ENCODE data around the gene CYP8B1. TPM values are rescaled to one million over a fixed set of nuclear protein-coding genes. Genes with fewer than 3 reads are reported as not detected.
A peak's percentile ranks its signal among the peaks of the same experiment; 100 is the strongest.

CYP8B1 gene
- total RNA-seq, 1 donor from 2014 or later: not detected

DNA sequence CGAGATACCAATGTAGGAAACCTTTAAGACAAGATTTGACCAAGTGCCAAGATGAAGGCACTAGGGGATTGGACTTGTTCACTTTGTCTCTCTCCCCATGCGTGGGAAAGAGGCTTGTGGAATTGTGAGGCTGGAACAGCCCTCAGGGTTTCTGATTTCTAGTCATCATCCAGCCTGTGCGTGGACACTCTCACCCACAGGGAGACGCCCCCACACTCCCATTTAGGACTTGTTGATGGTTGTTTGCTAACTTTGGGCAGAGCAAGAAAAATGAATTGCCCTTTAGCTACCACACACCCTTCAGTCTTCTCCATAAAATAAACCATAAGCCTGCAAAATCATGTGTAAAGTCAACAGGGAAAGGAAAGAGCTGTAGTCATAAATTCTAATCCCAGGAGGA, 48.0 kb downstream of the CYP8B1 start:
- TF ChIP-seq, protein P1, sequence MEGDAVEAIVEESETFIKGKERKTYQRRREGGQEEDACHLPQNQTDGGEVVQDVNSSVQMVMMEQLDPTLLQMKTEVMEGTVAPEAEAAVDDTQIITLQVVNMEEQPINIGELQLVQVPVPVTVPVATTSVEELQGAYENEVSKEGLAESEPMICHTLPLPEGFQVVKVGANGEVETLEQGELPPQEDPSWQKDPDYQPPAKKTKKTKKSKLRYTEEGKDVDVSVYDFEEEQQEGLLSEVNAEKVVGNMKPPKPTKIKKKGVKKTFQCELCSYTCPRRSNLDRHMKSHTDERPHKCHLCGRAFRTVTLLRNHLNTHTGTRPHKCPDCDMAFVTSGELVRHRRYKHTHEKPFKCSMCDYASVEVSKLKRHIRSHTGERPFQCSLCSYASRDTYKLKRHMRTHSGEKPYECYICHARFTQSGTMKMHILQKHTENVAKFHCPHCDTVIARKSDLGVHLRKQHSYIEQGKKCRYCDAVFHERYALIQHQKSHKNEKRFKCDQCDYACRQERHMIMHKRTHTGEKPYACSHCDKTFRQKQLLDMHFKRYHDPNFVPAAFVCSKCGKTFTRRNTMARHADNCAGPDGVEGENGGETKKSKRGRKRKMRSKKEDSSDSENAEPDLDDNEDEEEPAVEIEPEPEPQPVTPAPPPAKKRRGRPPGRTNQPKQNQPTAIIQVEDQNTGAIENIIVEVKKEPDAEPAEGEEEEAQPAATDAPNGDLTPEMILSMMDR (IDR thresholded peaks at IDR 0.05; ENCODE audit: unreplicated experiment): no peak
- Mint-ChIP-seq H3K9me3 (no peaks in the 10 kb centered on the region), H3K4me1 (peaks cover 41% of the 10 kb centered on the region), H3K4me3 (no peak overlapping the region), H3K36me3 (no peaks in the 10 kb centered on the region), H3K27ac (no peak overlapping the region), H3K27me3 (ENCODE audit: low read depth) (no peaks in the 10 kb centered on the region)
- no peak for DNase-seq (ENCODE audit: low spot score in 2 of 2, unreplicated experiment in 2 of 2)

DNA sequence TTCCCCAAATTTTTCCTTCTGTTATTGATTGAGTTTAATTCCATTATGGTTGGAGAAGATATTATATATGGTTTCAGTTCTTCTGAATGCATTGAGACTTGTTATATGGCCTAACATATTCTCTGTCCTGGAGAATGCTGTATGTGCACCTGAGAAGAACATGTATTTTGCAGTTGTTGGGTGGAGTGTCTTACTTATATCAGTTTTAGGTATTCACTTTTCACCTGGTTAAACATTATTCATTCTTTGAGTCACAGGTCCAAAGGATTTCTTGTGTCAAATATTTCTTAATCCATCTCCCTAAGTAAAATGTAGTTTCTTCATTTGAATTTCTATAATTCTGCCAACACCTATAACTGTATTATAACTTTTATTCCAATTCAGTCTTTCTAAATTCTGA, 48.7 kb downstream of the CYP8B1 start:
- Mint-ChIP-seq H3K4me1 (peaks cover 41% of the 10 kb centered on the region), H3K27ac (no peak overlapping the region), H3K9me3 (no peaks in the 10 kb centered on the region), H3K36me3 (no peaks in the 10 kb centered on the region), H3K4me3 (no peak overlapping the region), H3K27me3 (ENCODE audit: low read depth) (no peaks in the 10 kb centered on the region)
- DNase-seq (ENCODE audit: low spot score in 2 of 2, unreplicated experiment in 2 of 2): no peak
- TF ChIP-seq, protein P1 (IDR thresholded peaks at IDR 0.05; ENCODE audit: unreplicated experiment): no peak

DNA sequence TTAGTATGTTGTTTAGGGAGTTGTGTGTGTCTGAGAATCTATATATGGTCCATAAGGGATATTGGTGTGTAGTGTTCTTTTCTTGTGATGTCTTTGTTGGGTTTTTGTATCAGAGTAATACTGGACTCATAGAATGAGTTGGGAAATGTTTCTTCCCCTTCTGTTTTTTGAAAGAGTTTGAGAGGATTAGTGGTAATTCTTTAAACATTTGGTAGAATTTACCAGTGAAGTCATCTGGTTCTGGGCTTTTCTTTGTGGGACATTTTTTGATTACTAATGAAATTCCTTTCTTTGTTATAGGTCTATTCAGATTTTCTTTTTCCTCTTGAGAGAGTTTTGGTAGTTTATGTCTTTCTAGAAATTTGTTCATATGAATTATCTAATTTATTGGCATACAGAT, 49.5 kb downstream of the CYP8B1 start:
- H3K27me3 Mint-ChIP-seq (ENCODE audit: low read depth): no peaks in the 10 kb centered on the region
- H3K9me3 Mint-ChIP-seq: no peaks in the 10 kb centered on the region
- H3K4me3 Mint-ChIP-seq: no peak overlapping the region
- no peak overlapping the region for H3K27ac Mint-ChIP-seq
- TF ChIP-seq, protein P1 (IDR thresholded peaks at IDR 0.05; ENCODE audit: unreplicated experiment): no peak
- peaks cover 39% of the 10 kb centered on the region for H3K4me1 Mint-ChIP-seq
- no peak for DNase-seq (ENCODE audit: low spot score in 2 of 2, unreplicated experiment in 2 of 2)
- H3K36me3 Mint-ChIP-seq: no peaks in the 10 kb centered on the region

DNA sequence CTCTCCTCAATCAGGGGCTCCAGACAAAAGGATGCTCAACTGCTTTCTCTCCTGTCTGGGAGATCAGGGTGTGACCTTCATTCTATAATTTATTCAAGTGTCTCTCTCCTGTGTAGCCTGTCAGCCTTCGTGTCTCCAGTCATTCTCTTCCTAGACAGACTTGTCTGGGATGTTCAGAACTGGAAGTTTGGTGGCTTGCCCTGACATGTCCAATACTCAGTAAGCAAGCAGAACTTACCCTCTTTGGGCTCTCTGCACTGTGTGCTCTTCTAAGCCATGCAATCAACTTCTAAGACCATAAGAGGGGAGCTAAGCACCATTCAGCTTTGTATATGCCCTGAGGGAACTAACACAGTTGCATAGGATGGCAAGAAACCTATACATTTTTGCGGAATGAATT, 52.3 kb downstream of the CYP8B1 start:
- DNase-seq (ENCODE audit: low spot score in 2 of 2, unreplicated experiment in 2 of 2): no peak
- Mint-ChIP-seq H3K36me3 (no peaks in the 10 kb centered on the region), H3K4me3 (no peak overlapping the region), H3K4me1 (peaks cover 35% of the 10 kb centered on the region), H3K9me3 (no peaks in the 10 kb centered on the region), H3K27me3 (ENCODE audit: low read depth) (no peaks in the 10 kb centered on the region), H3K27ac (peak overlapping the region; percentile 41)
- TF ChIP-seq, protein P1 (IDR thresholded peaks at IDR 0.05; ENCODE audit: unreplicated experiment): no peak

DNA sequence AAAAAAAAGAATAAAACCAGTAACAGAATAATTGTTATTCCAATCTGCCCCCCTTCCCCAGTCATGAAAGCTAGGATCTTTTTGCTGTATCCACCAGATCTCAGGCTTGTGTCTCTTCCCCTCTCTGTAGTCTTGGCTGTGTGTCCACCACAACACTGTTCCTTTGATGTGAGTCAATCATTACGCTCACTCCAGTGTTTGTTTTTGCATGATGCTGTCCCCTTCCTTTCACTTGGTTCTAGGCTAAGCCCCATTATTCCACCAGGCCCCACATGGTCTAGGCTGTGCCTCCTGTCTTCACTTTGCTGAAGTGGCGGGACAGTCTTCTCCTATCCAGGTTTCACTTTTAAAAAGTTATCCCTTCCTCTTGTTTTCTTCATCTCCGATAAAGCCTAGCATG, 52.9 kb downstream of the CYP8B1 start:
- no peaks in the 10 kb centered on the region for H3K27me3 Mint-ChIP-seq (ENCODE audit: low read depth)
- peaks cover 34% of the 10 kb centered on the region for H3K4me1 Mint-ChIP-seq
- H3K36me3 Mint-ChIP-seq: no peaks in the 10 kb centered on the region
- no peaks in the 10 kb centered on the region for H3K9me3 Mint-ChIP-seq
- no peak for DNase-seq (ENCODE audit: low spot score in 2 of 2, unreplicated experiment in 2 of 2)
- H3K27ac Mint-ChIP-seq: peak overlapping the region; percentile 41
- TF ChIP-seq, protein P1 (IDR thresholded peaks at IDR 0.05; ENCODE audit: unreplicated experiment): no peak
- no peak overlapping the region for H3K4me3 Mint-ChIP-seq

Other genes starting within 250 kb of the CYP8B1 start
- gene ZBTB47, start 222.2 kb downstream of the CYP8B1 start, total RNA-seq: 22.4 to 23.6 TPM (median 23.0 TPM) in 3 replicates
- not detected in 3 replicates for gene KLHL40, start 190.3 kb downstream of the CYP8B1 start, total RNA-seq
- gene HHATL, start 173.1 kb downstream of the CYP8B1 start, total RNA-seq: not detected in 3 replicates
- 0.55 to 0.90 TPM (median 0.60 TPM) in 3 replicates for gene CCDC13, start 102.6 kb downstream of the CYP8B1 start, total RNA-seq
- 62.0 to 72.2 TPM (median 63.9 TPM) in 3 replicates for gene HIGD1A, start 71.4 kb downstream of the CYP8B1 start, total RNA-seq
- gene ACKR2, start 66.4 kb downstream of the CYP8B1 start, total RNA-seq: 1.2 to 2.2 TPM (median 1.6 TPM) in 3 replicates
- gene ZNF662, start 30.3 kb upstream of the CYP8B1 start, total RNA-seq: 0.18 to 0.63 TPM (median 0.45 TPM) in 3 replicates
- 0.75 to 1.6 TPM (median 0.84 TPM) in 3 replicates for gene GASK1A, start 103.4 kb upstream of the CYP8B1 start, total RNA-seq
- gene POMGNT2, start 230.2 kb upstream of the CYP8B1 start, total RNA-seq: 18.6 to 20.5 TPM (median 19.2 TPM) in 3 replicates

All from mesothelial cell of epicardium (in vitro differentiated cells).